A549 (cell line): ENCODE data around the gene ECI1.

Experiments used
- CBX8 ChIP-seq: fragments of 200-600 bp; sonication (generic); IDR thresholded peaks from 2 replicates; pipeline ENCODE4 v1.6.1; 2016
- CTCF ChIP-seq: fragments of >200 bp; sonication (Bioruptor Twin); formaldehyde crosslinking; IDR thresholded peaks from 3 replicates; pipeline ENCODE4 v1.5.1; 2016
- EP300 ChIP-seq, 2 experiments: fragments of >200 bp; sonication (Bioruptor Twin); formaldehyde crosslinking; IDR thresholded peaks; 2 replicates in 1 of 2; 3 replicates in 1 of 2; pipeline ENCODE4 v1.6.1; 2016 to 2017
- HOXA7 ChIP-seq: fragments of 250-450 bp; sonication (Bioruptor Pico); IDR thresholded peaks from 2 replicates; pipeline ENCODE4 v1.5.0; 2020; ENCODE audit warnings: mild to moderate bottlenecking, moderate library complexity
- JUN ChIP-seq, 2 experiments: fragments of >200 bp; sonication (Bioruptor Twin); formaldehyde crosslinking; IDR thresholded peaks; 2 replicates in 1 of 2; 3 replicates in 1 of 2; pipeline ENCODE4 v1.6.1; 2016 to 2017
- MAX ChIP-seq: IDR thresholded peaks from 2 replicates; pipeline ENCODE4 v1.6.1; 2012
- MYC ChIP-seq: IDR thresholded peaks from 2 replicates; pipeline ENCODE4 v1.6.1; 2012; ENCODE audit warnings: mild to moderate bottlenecking, inconsistent platforms, low read length, improper control_type of control experiment, borderline replicate concordance
- PBX3 ChIP-seq: IDR thresholded peaks from 2 replicates; pipeline ENCODE4 v1.6.1; 2012
- POLR2A ChIP-seq: IDR thresholded peaks from 2 replicates; pipeline ENCODE4 v1.6.1; 2012; ENCODE audit warnings: mild to moderate bottlenecking, low read length
- REST ChIP-seq: fragments of 200-600 bp; sonication (generic); IDR thresholded peaks from 2 replicates; pipeline ENCODE4 v1.6.1; 2016; ENCODE audit warnings: antibody characterized with exemption, mild to moderate bottlenecking, moderate library complexity

- TF ChIP-seq HOXA7 (CRISPR knock-in tag), result no peak
- TF ChIP-seq POLR2A, result no peak
- TF ChIP-seq MAX, result no peak
- TF ChIP-seq CTCF, result no peak
- no peak for TF ChIP-seq PBX3
- TF ChIP-seq EP300 (IDR thresholded peaks at IDR 0.05), result no peak
- no peak for TF ChIP-seq CBX8
- TF ChIP-seq JUN (IDR thresholded peaks at IDR 0.05), result no peak
- TF ChIP-seq MYC, result no peak
- TF ChIP-seq REST, result no peak
Measured at GRCh38 chr16:2228161-2228824, 23.1 kb downstream of the ECI1 start.
